Cerebellar cortex (tissue), 1 donor: ENCODE data around the gene OS9.
"Not testable (repeated sequence)": the region's sequence is repeated elsewhere in the genome, so short reads cannot be mapped to it uniquely, and the experiment has no call there.

Source experiments
- DNase-seq: peaks from one replicate; pipeline ENCODE4 v3.0.0-alpha.2; 2015; ENCODE audit warnings: low spot score

The OS9 gene, protein sequence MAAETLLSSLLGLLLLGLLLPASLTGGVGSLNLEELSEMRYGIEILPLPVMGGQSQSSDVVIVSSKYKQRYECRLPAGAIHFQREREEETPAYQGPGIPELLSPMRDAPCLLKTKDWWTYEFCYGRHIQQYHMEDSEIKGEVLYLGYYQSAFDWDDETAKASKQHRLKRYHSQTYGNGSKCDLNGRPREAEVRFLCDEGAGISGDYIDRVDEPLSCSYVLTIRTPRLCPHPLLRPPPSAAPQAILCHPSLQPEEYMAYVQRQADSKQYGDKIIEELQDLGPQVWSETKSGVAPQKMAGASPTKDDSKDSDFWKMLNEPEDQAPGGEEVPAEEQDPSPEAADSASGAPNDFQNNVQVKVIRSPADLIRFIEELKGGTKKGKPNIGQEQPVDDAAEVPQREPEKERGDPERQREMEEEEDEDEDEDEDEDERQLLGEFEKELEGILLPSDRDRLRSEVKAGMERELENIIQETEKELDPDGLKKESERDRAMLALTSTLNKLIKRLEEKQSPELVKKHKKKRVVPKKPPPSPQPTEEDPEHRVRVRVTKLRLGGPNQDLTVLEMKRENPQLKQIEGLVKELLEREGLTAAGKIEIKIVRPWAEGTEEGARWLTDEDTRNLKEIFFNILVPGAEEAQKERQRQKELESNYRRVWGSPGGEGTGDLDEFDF

GRCh38 chr12:57693659-57694458 is at the start of gene OS9:
Gene OS9 (plus strand): TSS chr12:57694132. CDS start chr12:57694162, 30 bp downstream.
- peak; percentile 100 for DNase-seq

- not testable (repeated sequence) for DNase-seq
These were observed 47.8 kb upstream of the OS9 start for GRCh38 chr12:57645990-57646658.

DNA sequence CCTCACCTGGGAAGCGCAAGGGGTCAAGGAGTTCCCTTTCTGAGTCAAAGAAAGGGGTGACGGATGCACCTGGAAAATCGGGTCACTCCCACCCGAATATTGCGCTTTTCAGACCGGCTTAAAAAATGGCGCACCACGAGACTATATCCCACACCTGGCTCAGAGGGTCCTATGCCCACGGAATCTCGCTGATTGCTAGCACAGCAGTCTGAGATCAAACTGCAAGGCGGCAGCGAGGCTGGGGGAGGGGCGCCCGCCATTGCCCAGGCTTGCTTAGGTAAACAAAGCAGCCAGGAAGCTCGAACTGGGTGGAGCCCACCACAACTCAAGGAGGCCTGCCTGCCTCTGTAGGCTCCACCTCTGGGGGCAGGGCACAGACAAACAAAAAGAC is 47.3 kb upstream of the OS9 start:
- not testable (repeated sequence) for DNase-seq

DNA sequence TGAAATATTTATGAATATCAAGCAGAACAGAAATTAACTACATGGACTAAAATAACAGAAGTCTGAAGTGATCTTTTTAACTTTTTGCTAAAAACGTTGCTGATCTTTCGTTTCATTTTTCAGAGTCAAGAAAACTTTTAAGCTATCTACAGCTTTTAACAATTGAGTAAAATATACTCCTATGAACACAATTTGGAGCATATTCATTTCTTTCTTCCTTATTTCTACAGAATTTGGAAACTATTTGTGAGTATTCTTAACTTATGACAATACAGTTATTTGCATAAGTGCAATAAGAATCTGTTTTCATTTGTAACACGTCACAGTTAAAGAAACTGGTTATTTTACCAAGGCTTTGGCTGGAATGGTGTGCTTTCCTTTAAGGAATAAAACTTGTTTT is 39.9 kb upstream of the OS9 start:
- no peak for DNase-seq

DNA sequence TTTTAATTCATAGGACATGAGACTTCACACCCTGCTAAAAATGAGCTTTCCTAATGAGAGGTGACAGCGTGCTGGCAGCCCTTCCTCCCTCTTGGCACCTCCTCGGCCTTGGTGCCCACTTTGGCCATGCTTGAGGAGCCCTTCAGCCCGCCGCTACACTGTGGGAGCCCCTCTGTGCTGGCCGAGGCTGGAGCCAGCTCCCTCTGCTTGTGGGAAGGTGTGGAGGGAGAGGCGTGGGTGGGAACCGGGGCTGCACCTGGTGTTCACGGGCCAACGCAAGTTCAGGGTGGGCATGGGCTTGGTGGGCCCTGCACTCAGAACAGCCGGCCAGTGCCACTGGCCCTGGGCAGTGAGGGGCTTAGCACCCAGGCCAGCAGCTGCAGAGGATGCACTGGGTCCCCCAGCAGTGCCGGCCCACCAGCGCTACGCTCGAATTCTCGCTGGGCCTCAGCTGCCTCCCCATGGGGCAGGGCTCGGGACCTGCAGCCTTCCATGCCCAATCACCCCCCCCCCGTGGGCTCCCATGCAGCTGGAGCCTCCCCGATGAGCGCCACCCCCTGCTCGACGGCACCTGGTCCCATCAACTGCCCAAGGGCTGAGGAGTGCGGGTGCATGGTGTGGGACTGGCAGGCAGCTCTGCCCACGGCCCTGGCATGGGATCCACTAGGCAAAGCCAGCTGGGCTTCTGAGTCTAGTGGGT is 38.2 kb upstream of the OS9 start:
- DNase-seq, result no peak

DNA sequence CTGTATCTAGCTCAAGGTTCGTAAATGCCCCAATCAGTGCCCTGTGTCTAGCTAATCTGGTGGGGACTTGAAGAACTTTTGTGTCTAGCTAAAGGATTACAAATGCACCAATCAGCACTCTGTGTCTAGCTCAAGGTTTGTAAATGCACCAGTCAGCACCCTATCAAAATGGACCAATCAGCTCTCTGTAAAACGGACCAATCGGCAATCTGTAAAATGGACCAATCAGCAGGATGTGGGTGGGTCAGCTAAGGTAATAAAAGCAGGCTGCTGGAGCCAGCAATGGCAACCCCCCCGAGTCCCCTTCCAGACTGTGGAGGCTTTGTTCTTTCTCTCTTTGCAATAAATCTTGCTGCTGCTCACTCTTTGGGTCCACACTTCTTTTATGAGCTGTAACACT is 37.5 kb upstream of the OS9 start:
- not testable (repeated sequence) for DNase-seq

- DNase-seq, result peak; percentile 5
These were observed 36.2 kb upstream of the OS9 start for GRCh38 chr12:57657744-57658143.

DNA sequence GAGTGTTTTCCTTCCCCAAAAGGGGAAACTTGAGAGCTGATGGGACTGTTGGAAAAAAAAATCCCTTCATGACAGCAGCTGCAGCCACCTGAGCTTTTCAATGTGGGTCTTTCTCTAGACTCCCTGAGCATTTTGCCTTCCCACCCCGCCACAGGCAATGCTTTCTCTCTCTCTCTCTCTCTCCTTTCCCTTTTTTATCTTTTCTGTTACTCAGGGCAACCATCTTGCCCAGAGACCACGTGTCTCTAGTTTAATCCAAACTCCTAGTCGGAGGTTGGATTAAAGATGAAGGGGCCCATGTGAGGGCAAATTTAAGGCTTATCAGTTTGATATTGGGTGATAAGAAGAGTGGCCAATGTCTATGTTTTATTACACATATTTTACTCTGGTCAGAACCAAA is 35.0 kb upstream of the OS9 start:
- DNase-seq, result no peak

DNA sequence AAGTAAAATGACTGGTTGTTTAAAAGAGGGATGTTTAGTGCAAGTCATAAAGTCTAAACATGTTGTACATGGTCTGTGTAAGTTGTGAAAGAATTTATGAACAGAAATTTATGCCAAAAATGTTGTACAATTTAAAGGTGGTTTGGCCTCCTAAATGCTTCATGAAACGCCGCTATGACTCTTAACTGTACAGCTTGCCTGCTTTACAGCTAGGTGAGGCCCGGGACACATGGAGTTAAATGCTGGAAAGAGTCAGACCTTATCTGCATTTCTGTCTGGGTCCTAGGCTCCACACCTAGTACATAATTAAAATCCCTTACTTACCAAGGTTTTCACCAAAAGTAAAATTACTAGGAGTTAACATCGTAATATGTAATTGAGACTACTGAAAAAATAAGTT is 32.6 kb upstream of the OS9 start:
- DNase-seq, result no peak

DNA sequence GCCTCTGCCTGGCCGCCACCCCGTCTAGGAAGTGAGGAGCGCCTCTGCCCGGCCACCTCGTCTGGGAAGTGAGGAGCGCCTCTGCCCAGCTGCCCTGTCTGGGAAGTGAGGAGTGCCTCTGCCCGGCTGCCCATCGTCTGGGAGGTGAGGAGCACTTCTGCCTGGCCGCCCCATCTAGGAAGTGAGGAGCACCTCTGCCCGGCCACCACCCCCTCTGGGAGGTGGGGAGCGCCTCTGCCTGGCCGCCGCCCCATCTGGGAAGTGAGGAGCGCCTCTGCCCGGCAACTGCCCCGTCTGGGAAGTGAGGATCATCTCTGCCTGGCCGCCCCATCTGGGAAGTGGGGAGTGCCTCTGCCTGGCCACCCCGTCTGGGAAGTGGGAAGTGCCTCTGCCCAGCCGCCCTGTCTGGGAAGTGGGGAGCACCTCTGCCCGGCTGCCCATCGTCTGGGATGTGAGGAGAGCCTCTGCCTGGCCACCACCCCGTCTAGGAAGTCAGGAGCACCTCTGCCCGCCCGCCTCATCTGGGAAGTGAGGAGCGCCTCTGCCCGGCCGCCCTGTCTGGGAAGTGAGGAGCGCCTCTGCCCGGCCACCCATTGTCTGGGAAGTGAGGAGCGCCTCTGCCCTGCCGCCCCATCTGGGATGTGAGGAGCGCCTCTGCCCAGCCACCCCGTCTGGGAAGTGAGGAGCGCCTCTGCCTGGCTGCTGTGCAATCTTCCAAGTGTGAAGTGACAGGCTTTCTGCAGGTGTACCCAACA is 28.7 kb upstream of the OS9 start:
- not testable (repeated sequence) for DNase-seq

GRCh38 chr12:57666897-57667296 is 27.0 kb upstream of the OS9 start:
- DNase-seq, result no peak

DNA sequence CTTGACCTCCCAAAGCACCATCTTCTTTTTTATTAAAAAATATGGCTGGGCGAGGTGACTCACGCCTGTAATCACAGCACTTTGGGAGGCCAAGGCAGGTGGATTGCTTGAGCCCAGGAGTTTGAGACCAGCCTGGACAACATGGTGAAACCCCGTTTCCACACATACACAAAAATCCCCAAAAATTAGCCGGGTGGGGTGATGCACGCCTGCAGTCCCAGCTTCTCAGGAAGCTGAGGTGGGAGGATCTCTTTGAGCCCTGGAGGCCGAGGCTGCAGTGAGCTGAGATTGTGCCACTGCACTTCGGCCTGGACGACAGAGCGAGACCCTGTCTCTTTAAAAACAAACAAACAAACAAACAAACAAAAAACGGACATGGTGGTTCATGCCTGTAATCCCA is 24.2 kb upstream of the OS9 start:
- DNase-seq, result not testable (repeated sequence)

GRCh38 chr12:57671811-57672210 is 22.1 kb upstream of the OS9 start:
- DNase-seq, result not testable (repeated sequence)

DNA sequence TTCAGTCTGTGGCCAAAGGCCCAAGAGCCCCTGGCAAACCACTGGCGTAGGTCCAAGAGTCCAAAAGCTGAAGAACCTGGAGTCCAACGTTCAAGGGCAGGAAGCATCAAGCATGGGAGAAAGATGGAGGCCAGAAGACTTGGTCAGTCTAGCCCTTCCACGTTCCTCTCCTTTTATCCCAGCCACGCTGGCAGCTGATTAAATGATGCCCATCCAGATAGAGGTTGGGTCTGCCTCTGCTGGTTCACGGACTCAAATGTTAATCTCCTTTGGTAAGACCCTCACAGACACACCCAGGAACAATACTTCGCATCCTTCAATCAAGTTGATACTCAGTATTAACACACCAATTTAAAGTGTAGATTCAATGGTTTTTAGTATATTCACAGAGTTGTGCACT is 21.1 kb upstream of the OS9 start:
- DNase-seq, result no peak

DNA sequence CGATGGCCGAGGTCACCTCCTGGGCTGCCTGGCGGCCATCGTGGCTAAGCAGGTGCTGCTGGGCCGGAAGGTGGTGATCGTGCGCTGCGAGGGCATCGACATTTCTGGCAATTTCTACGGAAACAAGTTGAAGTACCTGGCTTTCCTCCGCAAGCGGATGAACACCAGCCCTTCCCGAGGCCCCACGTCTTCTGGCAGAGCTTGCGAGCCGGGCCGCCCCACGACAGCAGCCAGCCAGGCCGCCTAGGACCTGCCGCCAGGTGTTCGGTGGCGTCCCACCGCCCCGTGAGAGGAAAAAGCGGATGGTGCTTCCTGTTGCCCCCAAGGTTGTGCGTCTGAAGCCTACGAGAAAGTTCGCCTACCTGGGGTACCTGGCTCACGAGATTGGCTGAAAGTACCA is 19.2 kb upstream of the OS9 start:
- no peak for DNase-seq

- DNase-seq, result not testable (repeated sequence)
These were observed 16.0 kb upstream of the OS9 start for GRCh38 chr12:57677947-57678346.

DNA sequence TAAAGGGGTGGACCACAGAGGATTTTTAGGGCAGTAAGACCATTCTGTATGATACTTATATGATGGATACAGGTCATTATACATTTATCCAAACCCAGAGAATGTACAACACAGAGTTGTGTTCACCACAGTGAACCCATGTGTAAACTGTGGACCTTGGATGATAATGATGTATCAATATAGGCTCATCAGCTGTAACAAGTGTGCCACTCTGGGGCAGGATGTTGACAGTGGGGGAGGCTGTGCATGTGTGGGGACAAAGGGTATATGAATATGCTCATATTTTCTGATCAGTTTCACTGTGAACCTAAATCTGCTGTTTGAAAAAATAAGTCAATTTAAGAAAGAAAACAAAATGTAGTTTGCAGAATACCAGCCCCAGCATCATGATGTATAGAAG is 14.2 kb upstream of the OS9 start:
- DNase-seq, result no peak

DNA sequence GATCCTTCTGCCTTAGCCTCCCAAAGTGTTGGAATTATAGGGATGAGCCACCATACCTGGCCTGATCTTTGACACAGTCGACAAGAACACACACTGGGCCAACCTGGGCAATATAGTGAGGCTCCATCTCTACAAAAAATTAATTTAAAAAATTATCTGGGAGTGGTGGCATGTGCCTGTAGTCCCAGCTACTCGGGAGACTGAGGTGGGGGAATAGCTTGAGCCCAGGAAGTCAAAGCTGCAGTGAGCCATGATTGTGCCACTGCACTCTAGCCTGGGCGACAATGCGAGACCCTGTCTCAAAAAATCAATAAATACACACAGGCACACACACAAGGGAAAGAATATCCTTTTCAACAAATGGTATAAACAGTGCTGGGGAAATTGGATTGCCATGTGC is 6.1 kb upstream of the OS9 start:
- DNase-seq, result no peak

DNA sequence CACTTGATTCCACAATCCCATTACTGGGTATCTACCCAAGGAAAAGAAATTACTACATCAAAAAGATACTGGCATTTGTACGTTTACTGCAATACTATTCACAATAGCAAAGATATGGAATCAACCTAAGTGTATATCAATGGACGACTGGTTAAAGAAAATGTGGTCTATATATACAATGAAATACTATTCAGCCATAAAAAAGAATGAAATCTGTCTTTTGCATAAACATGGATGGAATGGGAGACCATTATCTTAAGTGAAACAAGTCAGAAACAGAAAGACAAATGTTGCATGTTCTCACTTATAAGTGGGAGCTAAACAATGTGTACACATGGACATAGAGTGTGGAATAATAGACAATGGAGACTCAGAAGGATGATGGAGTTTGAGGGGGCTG is 5.0 kb upstream of the OS9 start:
- no peak for DNase-seq

GRCh38 chr12:57692500-57692899 is 1.4 kb upstream of the OS9 start:
- no peak for DNase-seq

GRCh38 chr12:57693317-57693658 is 644 bp upstream of the OS9 start:
- DNase-seq, result no peak
